ENCODE results near the gene MDGA2.

DNA sequence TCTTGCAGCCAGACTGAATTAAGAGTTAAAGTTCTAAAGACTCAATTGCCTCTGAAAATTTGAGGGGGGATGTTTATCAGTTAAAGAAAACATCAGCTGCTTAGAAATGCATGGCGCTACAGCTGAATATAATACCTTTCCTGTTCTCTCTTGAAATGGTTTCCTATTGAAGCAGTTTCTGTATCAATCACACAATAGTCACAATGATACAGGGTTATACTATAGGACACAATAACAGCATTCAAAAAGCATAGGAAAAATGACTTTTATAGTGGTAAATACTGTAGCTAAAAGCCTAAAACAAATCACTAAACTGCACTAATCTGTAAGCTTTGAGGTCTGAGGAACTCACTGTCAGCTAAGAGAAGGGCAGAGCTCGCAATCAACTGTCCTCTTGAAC is 15.2 kb downstream of the MDGA2 start:
- no peak for TF ChIP-seq POLR2A (IDR thresholded peaks at IDR 0.05)
- no peak for TF ChIP-seq POLR2AphosphoS5 (IDR thresholded peaks at IDR 0.05)

All from stomach (tissue), 4 donors.